SK-N-SH treated with all-trans-retinoic acid at 6 μM for 48 hours (cell line): ENCODE results near the gene LHFPL3.

Experiments used
- ATAC-seq: fragments of 200-7000 bp; cut with Tn5 transposase; 3 replicates; pipeline ENCODE4 v1.9.1; 2020; ENCODE audit warnings: mild to moderate bottlenecking, moderate library complexity
- ARNTL ChIP-seq: fragments of 450-650 bp; formaldehyde crosslinking; IDR thresholded peaks from 2 replicates; pipeline ENCODE4 v1.5.0; 2020; ENCODE audit warnings: low read depth, mild to moderate bottlenecking, moderate library complexity, borderline replicate concordance
- BACH2 ChIP-seq: fragments of 250-450 bp; sonication (Bioruptor Pico); IDR thresholded peaks from 2 replicates; pipeline ENCODE4 v1.9.0; 2021; ENCODE audit warnings: mild to moderate bottlenecking, borderline replicate concordance
- CSDC2 ChIP-seq: fragments of 250-450 bp; sonication (Bioruptor Pico); IDR thresholded peaks from 2 replicates; pipeline ENCODE4 v1.5.0; 2020; ENCODE audit warnings: mild to moderate bottlenecking, moderate library complexity
- ESRRG ChIP-seq: fragments of 250-450 bp; sonication (Bioruptor Pico); IDR thresholded peaks from 2 replicates; pipeline ENCODE4 v1.6.1; 2021; ENCODE audit warnings: mild to moderate bottlenecking
- GLIS3 ChIP-seq: fragments of 250-450 bp; sonication (Bioruptor Pico); IDR thresholded peaks from 2 replicates; pipeline ENCODE4 v1.5.0; 2020; ENCODE audit warnings: mild to moderate bottlenecking, moderate library complexity
- ISL1 ChIP-seq: fragments of 250-450 bp; sonication (Bioruptor Pico); IDR thresholded peaks from 2 replicates; pipeline ENCODE4 v2.1.2; 2022; ENCODE audit warnings: mild to moderate bottlenecking, moderate library complexity
- OSR1 ChIP-seq: fragments of 250-450 bp; sonication (Bioruptor Pico); IDR thresholded peaks from 2 replicates; pipeline ENCODE4 v1.8.0; 2022; ENCODE audit warnings: moderate library complexity, mild to moderate bottlenecking, inconsistent platforms
- RARB ChIP-seq: fragments of 250-450 bp; sonication (Bioruptor Pico); IDR thresholded peaks from 2 replicates; pipeline ENCODE4 v1.8.0; 2021; ENCODE audit warnings: mild to moderate bottlenecking, moderate library complexity
- SNAI2 ChIP-seq: fragments of 250-450 bp; sonication (Bioruptor Pico); IDR thresholded peaks from 2 replicates; pipeline ENCODE4 v1.5.0; 2020; ENCODE audit warnings: mild to moderate bottlenecking, moderate library complexity
- TCF4 ChIP-seq: fragments of 250-450 bp; sonication (Bioruptor Pico); IDR thresholded peaks from 2 replicates; pipeline ENCODE4 v1.8.0; 2021; ENCODE audit warnings: mild to moderate bottlenecking, moderate library complexity, borderline replicate concordance
- TOX ChIP-seq: fragments of 250-450 bp; sonication (Bioruptor Pico); IDR thresholded peaks from 2 replicates; pipeline ENCODE4 v1.8.0; 2021; ENCODE audit warnings: mild to moderate bottlenecking, moderate library complexity, borderline replicate concordance
- ZC3H10 ChIP-seq: fragments of 250-450 bp; sonication (Bioruptor Pico); IDR thresholded peaks from 2 replicates; pipeline ENCODE4 v1.5.1; 2021; ENCODE audit warnings: mild to moderate bottlenecking, moderate library complexity
- ZNF565 ChIP-seq: fragments of 450-650 bp; formaldehyde crosslinking; conservative IDR thresholded peaks from 2 replicates; pipeline ENCODE4 v1.5.0; 2020; ENCODE audit warnings: low read depth, mild to moderate bottlenecking, moderate library complexity
- ZNF70 ChIP-seq: fragments of 450-650 bp; formaldehyde crosslinking; IDR thresholded peaks from 2 replicates; pipeline ENCODE4 v1.5.0; 2020; ENCODE audit warnings: mild to moderate bottlenecking, moderate library complexity
- ZNF8 ChIP-seq: fragments of 450-650 bp; formaldehyde crosslinking; IDR thresholded peaks from 2 replicates; pipeline ENCODE4 v1.5.0; 2020; ENCODE audit warnings: mild to moderate bottlenecking, moderate library complexity
- TF ChIP-seq, protein P1 (sequence below): fragments of 250-450 bp; sonication (Bioruptor Pico); IDR thresholded peaks from 2 replicates; pipeline ENCODE4 v1.5.0; 2020; ENCODE audit warnings: mild to moderate bottlenecking, moderate library complexity
- TF ChIP-seq, protein P2 (sequence below): fragments of 250-450 bp; sonication (Bioruptor Pico); IDR thresholded peaks from 2 replicates; pipeline ENCODE4 v1.5.1; 2021; ENCODE audit warnings: mild to moderate bottlenecking, moderate library complexity
- TF ChIP-seq, protein P3 (sequence below): fragments of 250-450 bp; sonication (Bioruptor Pico); IDR thresholded peaks from 2 replicates; pipeline ENCODE4 v1.8.0; 2021; ENCODE audit warnings: low read depth, mild to moderate bottlenecking, moderate library complexity, borderline replicate concordance
- TF ChIP-seq, protein P4 (sequence below): fragments of 250-450 bp; sonication (Bioruptor Pico); IDR thresholded peaks from 2 replicates; pipeline ENCODE4 v1.8.0; 2020; ENCODE audit warnings: mild to moderate bottlenecking, moderate library complexity, borderline replicate concordance
- TF ChIP-seq, protein P5 (sequence below): fragments of 250-450 bp; sonication (Bioruptor Pico); IDR thresholded peaks from 2 replicates; pipeline ENCODE4 v1.5.1; 2020; ENCODE audit warnings: low read depth, mild to moderate bottlenecking, moderate library complexity

The LHFPL3 gene

DNA sequence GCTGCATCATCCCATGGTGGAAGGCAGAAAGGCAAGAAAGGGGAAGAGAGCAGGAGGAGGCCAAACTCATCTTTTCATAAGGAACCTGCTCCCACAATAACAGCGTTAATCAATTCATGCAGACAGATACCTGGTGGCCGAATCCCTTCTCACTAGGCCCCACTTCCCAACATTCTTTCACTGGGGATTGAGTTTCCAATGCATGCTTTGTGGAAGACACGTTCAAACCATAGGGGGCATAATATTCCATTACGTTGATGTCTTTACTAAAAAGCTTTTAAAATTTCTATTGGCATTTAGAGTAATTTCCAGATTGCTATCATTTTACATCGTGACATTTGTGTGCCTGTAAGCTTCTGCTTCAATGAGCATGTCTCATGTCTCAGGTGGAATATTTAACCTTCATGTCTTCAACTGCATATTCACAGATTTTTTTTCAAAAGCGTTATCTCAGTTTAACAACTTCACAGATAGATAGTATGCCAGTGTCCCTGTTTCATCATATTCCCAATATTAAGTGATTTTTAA is 88.5 kb downstream of the LHFPL3 start:
- no peak for TF ChIP-seq CSDC2 (CRISPR knock-in tag)
- TF ChIP-seq, protein P1, sequence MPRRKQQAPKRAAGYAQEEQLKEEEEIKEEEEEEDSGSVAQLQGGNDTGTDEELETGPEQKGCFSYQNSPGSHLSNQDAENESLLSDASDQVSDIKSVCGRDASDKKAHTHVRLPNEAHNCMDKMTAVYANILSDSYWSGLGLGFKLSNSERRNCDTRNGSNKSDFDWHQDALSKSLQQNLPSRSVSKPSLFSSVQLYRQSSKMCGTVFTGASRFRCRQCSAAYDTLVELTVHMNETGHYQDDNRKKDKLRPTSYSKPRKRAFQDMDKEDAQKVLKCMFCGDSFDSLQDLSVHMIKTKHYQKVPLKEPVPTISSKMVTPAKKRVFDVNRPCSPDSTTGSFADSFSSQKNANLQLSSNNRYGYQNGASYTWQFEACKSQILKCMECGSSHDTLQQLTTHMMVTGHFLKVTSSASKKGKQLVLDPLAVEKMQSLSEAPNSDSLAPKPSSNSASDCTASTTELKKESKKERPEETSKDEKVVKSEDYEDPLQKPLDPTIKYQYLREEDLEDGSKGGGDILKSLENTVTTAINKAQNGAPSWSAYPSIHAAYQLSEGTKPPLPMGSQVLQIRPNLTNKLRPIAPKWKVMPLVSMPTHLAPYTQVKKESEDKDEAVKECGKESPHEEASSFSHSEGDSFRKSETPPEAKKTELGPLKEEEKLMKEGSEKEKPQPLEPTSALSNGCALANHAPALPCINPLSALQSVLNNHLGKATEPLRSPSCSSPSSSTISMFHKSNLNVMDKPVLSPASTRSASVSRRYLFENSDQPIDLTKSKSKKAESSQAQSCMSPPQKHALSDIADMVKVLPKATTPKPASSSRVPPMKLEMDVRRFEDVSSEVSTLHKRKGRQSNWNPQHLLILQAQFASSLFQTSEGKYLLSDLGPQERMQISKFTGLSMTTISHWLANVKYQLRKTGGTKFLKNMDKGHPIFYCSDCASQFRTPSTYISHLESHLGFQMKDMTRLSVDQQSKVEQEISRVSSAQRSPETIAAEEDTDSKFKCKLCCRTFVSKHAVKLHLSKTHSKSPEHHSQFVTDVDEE: no peak
- TF ChIP-seq SNAI2 (CRISPR knock-in tag): no peak
- no peak for TF ChIP-seq RARB (CRISPR knock-in tag)
- no peak for TF ChIP-seq ZNF8 (CRISPR knock-in tag)
- no peak for TF ChIP-seq ZNF70 (CRISPR knock-in tag)
- TF ChIP-seq, protein P2, sequence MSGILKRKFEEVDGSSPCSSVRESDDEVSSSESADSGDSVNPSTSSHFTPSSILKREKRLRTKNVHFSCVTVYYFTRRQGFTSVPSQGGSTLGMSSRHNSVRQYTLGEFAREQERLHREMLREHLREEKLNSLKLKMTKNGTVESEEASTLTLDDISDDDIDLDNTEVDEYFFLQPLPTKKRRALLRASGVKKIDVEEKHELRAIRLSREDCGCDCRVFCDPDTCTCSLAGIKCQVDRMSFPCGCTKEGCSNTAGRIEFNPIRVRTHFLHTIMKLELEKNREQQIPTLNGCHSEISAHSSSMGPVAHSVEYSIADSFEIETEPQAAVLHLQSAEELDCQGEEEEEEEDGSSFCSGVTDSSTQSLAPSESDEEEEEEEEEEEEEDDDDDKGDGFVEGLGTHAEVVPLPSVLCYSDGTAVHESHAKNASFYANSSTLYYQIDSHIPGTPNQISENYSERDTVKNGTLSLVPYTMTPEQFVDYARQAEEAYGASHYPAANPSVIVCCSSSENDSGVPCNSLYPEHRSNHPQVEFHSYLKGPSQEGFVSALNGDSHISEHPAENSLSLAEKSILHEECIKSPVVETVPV (CRISPR knock-in tag): no peak
- TF ChIP-seq, protein P3, sequence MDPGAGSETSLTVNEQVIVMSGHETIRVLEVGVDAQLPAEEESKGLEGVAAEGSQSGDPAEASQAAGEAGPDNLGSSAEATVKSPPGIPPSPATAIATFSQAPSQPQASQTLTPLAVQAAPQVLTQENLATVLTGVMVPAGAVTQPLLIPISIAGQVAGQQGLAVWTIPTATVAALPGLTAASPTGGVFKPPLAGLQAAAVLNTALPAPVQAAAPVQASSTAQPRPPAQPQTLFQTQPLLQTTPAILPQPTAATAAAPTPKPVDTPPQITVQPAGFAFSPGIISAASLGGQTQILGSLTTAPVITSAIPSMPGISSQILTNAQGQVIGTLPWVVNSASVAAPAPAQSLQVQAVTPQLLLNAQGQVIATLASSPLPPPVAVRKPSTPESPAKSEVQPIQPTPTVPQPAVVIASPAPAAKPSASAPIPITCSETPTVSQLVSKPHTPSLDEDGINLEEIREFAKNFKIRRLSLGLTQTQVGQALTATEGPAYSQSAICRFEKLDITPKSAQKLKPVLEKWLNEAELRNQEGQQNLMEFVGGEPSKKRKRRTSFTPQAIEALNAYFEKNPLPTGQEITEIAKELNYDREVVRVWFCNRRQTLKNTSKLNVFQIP (CRISPR knock-in tag): no peak
- TF ChIP-seq ZC3H10: no peak
- TF ChIP-seq, all 23 proteins: peak for 0
- ATAC-seq: no peak

DNA sequence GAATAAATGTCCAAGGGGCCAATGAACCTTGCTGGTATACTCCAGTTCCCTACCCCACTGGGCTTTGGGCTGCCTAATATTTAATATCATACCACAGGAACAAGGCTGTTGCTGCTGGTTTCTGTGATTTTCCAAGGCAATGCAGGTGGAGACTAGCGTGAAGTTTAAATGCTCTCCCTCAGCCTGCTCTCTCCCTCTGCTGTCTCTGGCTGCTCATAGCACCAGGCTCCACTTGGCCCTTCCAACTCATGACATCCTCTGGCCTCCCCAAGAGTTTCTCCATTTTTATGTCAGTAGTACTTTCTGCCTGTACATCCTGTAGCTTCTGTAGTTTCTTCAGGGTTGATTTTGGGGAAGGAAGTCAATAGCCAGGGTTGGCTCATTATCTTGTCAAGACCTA is 103.5 kb downstream of the LHFPL3 start:
- ATAC-seq: no peak

DNA sequence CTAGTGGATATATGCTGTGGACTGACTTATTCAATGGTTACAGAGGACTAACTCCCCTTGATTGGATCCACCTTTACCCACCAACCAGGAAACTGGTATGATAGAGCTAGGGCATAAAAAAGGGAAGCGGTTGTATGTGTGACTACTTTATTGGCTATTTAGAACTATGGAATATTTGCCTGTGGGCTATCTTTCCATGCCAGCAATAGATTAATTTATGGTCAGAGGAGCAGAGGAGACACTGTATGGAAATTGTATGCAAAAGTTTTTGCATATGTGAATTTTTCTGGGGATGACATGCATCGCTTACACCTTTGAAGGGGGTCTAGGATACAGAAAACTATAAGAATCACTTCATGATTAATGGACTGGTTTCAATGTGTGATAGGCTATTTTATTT is 105.7 kb downstream of the LHFPL3 start:
- ATAC-seq: no peak

More for the DNA sequence above, 103.5 kb downstream of the LHFPL3 start:
- TF ChIP-seq ISL1 (CRISPR knock-in tag) (no peak), RARB (CRISPR knock-in tag) (no peak), SNAI2 (CRISPR knock-in tag) (no peak), TCF4 (CRISPR knock-in tag) (no peak), BACH2 (CRISPR knock-in tag) (no peak)

More for the DNA sequence above, 105.7 kb downstream of the LHFPL3 start:
- TF ChIP-seq, protein P3 (CRISPR knock-in tag): no peak
- TF ChIP-seq, protein P4, sequence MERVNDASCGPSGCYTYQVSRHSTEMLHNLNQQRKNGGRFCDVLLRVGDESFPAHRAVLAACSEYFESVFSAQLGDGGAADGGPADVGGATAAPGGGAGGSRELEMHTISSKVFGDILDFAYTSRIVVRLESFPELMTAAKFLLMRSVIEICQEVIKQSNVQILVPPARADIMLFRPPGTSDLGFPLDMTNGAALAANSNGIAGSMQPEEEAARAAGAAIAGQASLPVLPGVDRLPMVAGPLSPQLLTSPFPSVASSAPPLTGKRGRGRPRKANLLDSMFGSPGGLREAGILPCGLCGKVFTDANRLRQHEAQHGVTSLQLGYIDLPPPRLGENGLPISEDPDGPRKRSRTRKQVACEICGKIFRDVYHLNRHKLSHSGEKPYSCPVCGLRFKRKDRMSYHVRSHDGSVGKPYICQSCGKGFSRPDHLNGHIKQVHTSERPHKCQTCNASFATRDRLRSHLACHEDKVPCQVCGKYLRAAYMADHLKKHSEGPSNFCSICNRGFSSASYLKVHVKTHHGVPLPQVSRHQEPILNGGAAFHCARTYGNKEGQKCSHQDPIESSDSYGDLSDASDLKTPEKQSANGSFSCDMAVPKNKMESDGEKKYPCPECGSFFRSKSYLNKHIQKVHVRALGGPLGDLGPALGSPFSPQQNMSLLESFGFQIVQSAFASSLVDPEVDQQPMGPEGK (CRISPR knock-in tag): no peak
- TF ChIP-seq ARNTL (CRISPR knock-in tag): no peak
- TF ChIP-seq CSDC2 (CRISPR knock-in tag): no peak
- TF ChIP-seq ZC3H10: no peak
- TF ChIP-seq, protein P2 (CRISPR knock-in tag): no peak
- TF ChIP-seq ISL1 (CRISPR knock-in tag): no peak
- TF ChIP-seq TCF4 (CRISPR knock-in tag): no peak
- no peak for TF ChIP-seq OSR1 (CRISPR knock-in tag)
- TF ChIP-seq TOX (CRISPR knock-in tag): no peak
- no peak for TF ChIP-seq ZNF565 (CRISPR knock-in tag)
- no peak for TF ChIP-seq BACH2 (CRISPR knock-in tag)
- TF ChIP-seq GLIS3 (CRISPR knock-in tag): no peak
- no peak for TF ChIP-seq ESRRG
- no peak for TF ChIP-seq ZNF8 (CRISPR knock-in tag)
- TF ChIP-seq, protein P5, sequence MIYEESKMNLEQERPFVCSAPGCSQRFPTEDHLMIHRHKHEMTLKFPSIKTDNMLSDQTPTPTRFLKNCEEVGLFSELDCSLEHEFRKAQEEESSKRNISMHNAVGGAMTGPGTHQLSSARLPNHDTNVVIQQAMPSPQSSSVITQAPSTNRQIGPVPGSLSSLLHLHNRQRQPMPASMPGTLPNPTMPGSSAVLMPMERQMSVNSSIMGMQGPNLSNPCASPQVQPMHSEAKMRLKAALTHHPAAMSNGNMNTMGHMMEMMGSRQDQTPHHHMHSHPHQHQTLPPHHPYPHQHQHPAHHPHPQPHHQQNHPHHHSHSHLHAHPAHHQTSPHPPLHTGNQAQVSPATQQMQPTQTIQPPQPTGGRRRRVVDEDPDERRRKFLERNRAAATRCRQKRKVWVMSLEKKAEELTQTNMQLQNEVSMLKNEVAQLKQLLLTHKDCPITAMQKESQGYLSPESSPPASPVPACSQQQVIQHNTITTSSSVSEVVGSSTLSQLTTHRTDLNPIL (CRISPR knock-in tag): no peak
- TF ChIP-seq ZNF70 (CRISPR knock-in tag): no peak
